IPS DF 6.9 (cell line): ENCODE data around the gene OR11G2.
"Not testable (repeated sequence)": the region's sequence is repeated elsewhere in the genome, so short reads cannot be mapped to it uniquely, and the experiment has no call there.

Experiments used
- DNase-seq: peaks from one replicate; pipeline ENCODE4 v3.0.0-alpha.2; 2013; ENCODE audit warnings: low read depth, low spot score
- H3K27ac ChIP-seq: one replicate; pipeline ENCODE4 v1.5.1; 2013; ENCODE audit warnings: low read length, control low read depth
- H3K27me3 ChIP-seq: 2 replicates; pipeline ENCODE4 v1.6.1; 2013; ENCODE audit warnings: mild to moderate bottlenecking, low read length; ENCODE audit not compliant: control insufficient read depth, insufficient read depth
- H3K36me3 ChIP-seq: 2 replicates; pipeline ENCODE4 v1.6.1; 2013; ENCODE audit warnings: low read length; ENCODE audit not compliant: control insufficient read depth, insufficient read depth
- H3K4me1 ChIP-seq: 2 replicates; pipeline ENCODE4 v1.6.1; 2013; ENCODE audit warnings: low read length; ENCODE audit not compliant: control insufficient read depth, insufficient read depth
- H3K4me3 ChIP-seq: 2 replicates; pipeline ENCODE4 v1.5.1; 2013; ENCODE audit warnings: mild to moderate bottlenecking, low read length
- H3K9me3 ChIP-seq: 2 replicates; pipeline ENCODE4 v1.6.1; 2013; ENCODE audit warnings: low read length, inconsistent platforms; ENCODE audit not compliant: control insufficient read depth, insufficient read depth
- WGBS: extraction: QIAGEN DNeasy Blood & Tissue Kit; methylation state at CpG from one replicate; pipeline ENCODE4 v1.1.7; 2013; ENCODE audit warnings: mixed read lengths, missing lambda C conversion rate; ENCODE audit not compliant: insufficient read length, insufficient coverage; 5-methylcytosine and 5-hydroxymethylcytosine counted together

OR11G2 gene, protein sequence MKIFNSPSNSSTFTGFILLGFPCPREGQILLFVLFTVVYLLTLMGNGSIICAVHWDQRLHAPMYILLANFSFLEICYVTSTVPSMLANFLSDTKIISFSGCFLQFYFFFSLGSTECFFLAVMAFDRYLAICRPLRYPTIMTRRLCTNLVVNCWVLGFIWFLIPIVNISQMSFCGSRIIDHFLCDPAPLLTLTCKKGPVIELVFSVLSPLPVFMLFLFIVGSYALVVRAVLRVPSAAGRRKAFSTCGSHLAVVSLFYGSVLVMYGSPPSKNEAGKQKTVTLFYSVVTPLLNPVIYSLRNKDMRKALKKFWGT

DNA sequence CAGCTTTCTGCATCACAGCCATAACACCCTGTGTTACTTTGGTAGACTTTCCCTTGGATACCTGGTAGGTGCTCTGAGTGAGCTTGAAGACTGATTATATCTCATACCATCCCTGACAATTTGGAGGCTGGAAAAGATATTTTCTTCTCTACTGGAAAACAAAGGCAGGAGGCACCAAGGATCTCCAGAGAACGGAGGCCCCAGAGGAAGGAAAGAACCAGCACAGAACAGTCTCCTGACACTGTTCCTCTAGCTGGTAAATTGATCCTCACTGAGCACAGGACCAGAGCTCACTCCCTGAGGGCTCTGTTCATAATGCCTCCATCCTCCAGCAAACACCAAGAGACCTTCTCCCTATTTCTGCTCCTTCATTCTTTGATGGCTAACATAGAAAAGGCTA, at the start of gene OR11G2:
OR11G2 (plus strand) TSS at position 301 of the 400 bp plus-strand sequence. CDS start 6,542 bp downstream, outside the sequence.
- no peak for DNase-seq
- H3K36me3 ChIP-seq: no peaks in the 10 kb centered on the region
- no peak within 1 kb of the TSS for H3K4me3 ChIP-seq
- no peak within 1 kb of the TSS for H3K27ac ChIP-seq
- WGBS: no CpG with 5 or more reads among the region's 1 CpG
- H3K9me3 ChIP-seq: peaks cover 7% of the 10 kb centered on the region
- no peaks in the 10 kb centered on the region for H3K27me3 ChIP-seq
- H3K4me1 ChIP-seq: no peaks in the 10 kb centered on the region

DNA sequence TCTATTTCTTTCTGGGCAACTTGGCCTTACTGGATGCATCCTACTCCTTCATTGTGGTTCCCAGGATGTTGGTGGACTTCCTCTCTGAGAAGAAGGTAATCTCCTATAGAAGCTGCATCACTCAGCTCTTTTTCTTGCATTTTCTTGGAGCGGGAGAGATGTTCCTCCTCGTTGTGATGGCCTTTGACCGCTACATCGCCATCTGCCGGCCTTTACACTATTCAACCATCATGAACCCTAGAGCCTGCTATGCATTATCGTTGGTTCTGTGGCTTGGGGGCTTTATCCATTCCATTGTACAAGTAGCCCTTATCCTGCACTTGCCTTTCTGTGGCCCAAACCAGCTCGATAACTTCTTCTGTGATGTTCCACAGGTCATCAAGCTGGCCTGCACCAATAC, 46.8 kb upstream of the OR11G2 start:
- no peak for DNase-seq
- peaks cover 6% of the 10 kb centered on the region; the same call in 1 of the 2 replicates for H3K9me3 ChIP-seq
- no CpG with 5 or more reads among the region's 7 CpGs for WGBS

DNA sequence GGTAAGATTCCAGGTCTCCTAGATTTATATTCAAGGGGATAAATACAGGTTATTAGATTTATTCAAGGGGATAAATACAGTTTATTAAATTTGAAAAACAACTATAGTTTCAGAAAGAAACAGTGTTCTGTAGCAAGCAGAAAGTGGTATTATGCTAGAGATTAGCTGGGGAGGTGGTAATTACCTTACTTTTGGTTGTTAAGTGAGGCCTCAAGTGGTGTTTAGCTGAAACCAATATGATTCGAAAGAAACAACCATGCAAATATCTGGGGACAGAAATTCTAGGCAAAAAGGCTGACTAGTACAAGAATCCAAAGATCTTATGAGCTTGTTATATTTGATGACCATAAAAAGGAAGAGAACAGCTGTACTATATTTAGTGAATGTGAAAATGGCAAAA, 45.9 kb upstream of the OR11G2 start:
- H3K36me3 ChIP-seq: no peaks in the 10 kb centered on the region
- no peak overlapping the region for H3K27ac ChIP-seq
- no peak for DNase-seq
- no peaks in the 10 kb centered on the region for H3K27me3 ChIP-seq
- peaks cover 8% of the 10 kb centered on the region; the same call in 1 of the 2 replicates for H3K9me3 ChIP-seq
- no CpG with 5 or more reads among the region's 1 CpG for WGBS
- no peaks in the 10 kb centered on the region for H3K4me1 ChIP-seq
- no peak overlapping the region for H3K4me3 ChIP-seq

More for the DNA sequence above, 46.8 kb upstream of the OR11G2 start:
- H3K4me3 ChIP-seq: no peak overlapping the region
- H3K36me3 ChIP-seq: no peaks in the 10 kb centered on the region
- no peaks in the 10 kb centered on the region for H3K4me1 ChIP-seq
- H3K27ac ChIP-seq: no peak overlapping the region
- H3K27me3 ChIP-seq: no peaks in the 10 kb centered on the region

DNA sequence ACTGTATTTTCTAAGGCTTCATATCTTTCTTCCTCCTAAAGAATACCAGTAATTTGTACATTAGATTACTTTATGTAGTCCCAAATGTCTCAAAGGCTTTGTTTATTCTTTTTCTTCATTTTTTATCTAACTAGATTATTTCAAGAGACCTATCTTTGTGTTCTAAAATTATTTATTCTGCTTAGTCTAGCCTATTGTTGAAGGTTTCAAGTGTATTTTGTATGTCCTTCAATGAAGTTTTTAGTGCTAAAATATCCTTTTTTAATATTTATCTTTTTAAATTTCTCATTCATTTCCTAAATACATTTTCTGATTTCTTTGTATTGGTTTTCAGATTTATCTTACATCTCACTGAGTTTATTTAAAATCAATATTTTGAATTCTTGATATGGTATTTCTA, 26.2 kb upstream of the OR11G2 start:
- H3K9me3 ChIP-seq: peaks cover 7% of the 10 kb centered on the region
- no peaks in the 10 kb centered on the region for H3K36me3 ChIP-seq

DNA sequence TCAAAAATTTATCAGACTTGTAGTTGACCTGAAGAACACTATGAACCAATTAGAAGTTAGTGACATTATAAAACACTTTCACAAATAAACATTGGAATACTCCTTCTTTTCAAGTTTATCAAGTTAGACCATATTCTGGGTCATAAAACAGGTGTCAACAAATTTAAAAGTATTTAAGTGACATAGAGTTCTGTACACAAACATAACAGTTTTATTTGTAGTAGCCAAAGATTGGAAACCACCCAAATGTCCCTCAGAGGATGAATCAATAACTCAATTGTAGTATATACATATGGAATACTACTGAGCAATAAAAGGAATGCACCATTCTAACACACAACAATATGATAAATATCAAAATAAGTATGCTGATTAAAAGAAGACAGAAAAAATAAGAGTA, 23.6 kb upstream of the OR11G2 start:
- Histone ChIP-seq H3K36me3 (no peaks in the 10 kb centered on the region), H3K9me3 (peaks cover 7% of the 10 kb centered on the region), H3K4me1 (no peaks in the 10 kb centered on the region), H3K27ac (no peak overlapping the region), H3K4me3 (no peak overlapping the region), H3K27me3 (no peaks in the 10 kb centered on the region)
- no peak for DNase-seq

More for the DNA sequence above, 26.2 kb upstream of the OR11G2 start:
- H3K4me3 ChIP-seq: no peak overlapping the region
- no peak overlapping the region for H3K27ac ChIP-seq
- no peaks in the 10 kb centered on the region for H3K4me1 ChIP-seq
- no peak for DNase-seq
- no peaks in the 10 kb centered on the region for H3K27me3 ChIP-seq

DNA sequence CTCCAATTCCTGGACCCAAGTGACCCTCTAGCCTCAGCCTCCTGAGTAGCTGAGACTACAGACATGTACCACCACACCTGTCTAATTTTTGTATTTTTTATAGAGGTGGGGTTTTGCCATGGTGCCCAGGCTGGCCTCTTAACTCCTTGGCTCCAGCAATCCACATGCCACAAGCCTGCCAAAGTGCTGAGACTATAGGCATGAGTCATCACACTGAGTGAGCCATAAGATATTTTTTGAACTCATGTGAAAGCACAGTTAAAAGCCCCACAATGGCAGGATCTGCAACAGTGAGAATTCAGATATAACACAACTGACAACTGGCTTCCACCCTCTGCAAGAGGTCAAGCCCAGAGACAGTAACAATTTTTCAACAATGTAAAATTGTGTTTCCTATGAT, 20.8 kb upstream of the OR11G2 start:
- H3K27ac ChIP-seq, H3K4me3 ChIP-seq, H3K4me1 ChIP-seq, DNase-seq, H3K9me3 ChIP-seq, H3K27me3 ChIP-seq, H3K36me3 ChIP-seq: not testable (repeated sequence)

DNA sequence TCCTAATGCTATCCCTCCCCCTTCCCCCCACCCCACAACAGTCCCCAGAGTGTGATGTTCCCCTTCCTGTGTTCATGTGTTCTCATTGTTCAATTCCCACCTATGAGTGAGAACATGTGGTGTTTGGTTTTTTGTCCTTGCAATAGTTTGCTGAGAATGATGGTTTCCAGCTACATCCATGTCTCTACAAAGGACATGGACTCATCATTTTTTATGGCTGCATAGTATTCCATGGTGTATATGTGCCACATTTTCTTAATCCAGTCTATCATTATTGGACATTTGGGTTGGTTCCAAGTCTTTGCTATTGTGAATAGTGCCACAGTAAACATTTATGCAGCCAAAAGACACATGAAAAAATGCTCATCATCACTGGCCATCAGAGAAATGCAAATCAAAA, 16.5 kb upstream of the OR11G2 start:
- DNase-seq, H3K4me1 ChIP-seq, H3K27ac ChIP-seq, H3K9me3 ChIP-seq, H3K27me3 ChIP-seq, H3K36me3 ChIP-seq, H3K4me3 ChIP-seq: not testable (repeated sequence)

DNA sequence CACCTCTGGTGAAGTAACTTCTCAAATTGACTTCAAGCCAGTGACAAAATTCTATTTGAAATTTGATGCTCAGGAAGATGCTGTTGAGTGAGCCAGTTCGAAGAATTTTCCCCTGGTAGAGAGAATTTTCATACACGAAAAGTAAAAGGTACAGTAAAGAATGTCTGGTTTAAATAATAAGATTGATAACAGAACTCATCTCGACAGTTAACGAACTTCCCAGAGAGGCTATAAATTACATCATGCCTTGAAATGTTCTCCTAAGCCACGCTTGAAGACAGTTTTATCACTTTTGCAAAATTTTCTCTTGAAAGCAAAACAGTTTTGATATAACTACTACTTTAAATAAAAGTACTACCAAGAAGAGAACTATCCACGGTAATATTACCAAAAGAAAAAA, 14.4 kb upstream of the OR11G2 start:
- Histone ChIP-seq H3K4me1 (no peaks in the 10 kb centered on the region), H3K4me3 (no peak overlapping the region), H3K27me3 (no peaks in the 10 kb centered on the region), H3K27ac (no peak overlapping the region), H3K9me3 (0 out of 2 replicates have a peak, but pooled peaks cover 1% of the 10 kb centered on the region), H3K36me3 (no peaks in the 10 kb centered on the region)
- no peak for DNase-seq
- no CpG with 5 or more reads among the region's 6 CpGs for WGBS

DNA sequence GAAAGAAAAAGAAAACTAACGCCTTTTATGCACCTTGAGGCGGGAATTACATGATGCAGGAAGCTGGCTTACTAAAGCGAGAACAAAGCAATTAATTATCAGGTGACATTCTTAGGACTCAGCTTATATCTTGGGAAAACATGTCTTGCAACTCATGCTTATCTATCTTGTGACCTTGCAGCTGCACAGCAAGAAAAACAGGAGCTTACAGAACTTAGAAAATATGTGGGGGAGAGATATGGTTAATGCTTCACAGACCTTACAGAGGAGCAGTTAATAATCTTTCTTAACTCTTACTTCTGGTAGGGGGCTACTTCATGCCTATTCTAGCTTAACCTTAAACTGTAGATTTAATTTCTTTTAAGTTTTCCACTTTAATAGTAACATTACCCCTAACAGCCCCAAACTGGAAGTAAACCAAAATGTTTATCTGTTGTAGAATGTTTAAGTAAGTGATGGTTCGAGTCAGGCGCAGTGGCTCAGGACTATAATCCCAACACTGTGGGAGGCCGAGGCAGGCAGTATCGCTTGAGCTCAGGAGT, 13.2 kb upstream of the OR11G2 start:
- peaks cover 1% of the 10 kb centered on the region; the same call in 1 of the 2 replicates for H3K9me3 ChIP-seq
- WGBS: no CpG with 5 or more reads among the region's 7 CpGs
- H3K4me3 ChIP-seq: no peak overlapping the region
- H3K36me3 ChIP-seq: no peaks in the 10 kb centered on the region
- DNase-seq: no peak
- H3K4me1 ChIP-seq: no peaks in the 10 kb centered on the region
- no peak overlapping the region for H3K27ac ChIP-seq
- no peaks in the 10 kb centered on the region for H3K27me3 ChIP-seq

DNA sequence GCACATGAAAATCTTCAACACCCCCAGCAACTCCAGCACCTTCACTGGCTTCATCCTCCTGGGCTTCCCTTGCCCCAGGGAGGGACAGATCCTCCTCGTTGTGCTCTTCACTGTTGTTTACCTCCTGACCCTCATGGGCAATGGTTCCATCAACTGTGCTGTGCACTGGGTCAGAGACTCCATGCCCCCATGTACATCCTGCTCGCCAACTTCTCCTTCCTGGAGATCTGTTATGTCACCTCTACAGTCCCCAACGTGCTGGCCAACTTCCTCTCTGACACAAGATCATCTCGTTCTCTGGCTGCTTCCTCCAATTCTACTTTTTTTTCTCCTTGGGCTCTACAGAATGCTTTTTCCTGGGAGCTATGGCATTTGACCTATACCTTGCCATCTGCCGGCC, 11.5 kb upstream of the OR11G2 start:
- H3K36me3 ChIP-seq: no peaks in the 10 kb centered on the region
- DNase-seq: no peak
- H3K27me3 ChIP-seq: no peaks in the 10 kb centered on the region
- peaks cover 1% of the 10 kb centered on the region; the same call in 1 of the 2 replicates for H3K9me3 ChIP-seq
- H3K4me1 ChIP-seq: no peaks in the 10 kb centered on the region
- no peak overlapping the region for H3K27ac ChIP-seq
- no CpG with 5 or more reads among the region's 5 CpGs for WGBS
- no peak overlapping the region for H3K4me3 ChIP-seq

DNA sequence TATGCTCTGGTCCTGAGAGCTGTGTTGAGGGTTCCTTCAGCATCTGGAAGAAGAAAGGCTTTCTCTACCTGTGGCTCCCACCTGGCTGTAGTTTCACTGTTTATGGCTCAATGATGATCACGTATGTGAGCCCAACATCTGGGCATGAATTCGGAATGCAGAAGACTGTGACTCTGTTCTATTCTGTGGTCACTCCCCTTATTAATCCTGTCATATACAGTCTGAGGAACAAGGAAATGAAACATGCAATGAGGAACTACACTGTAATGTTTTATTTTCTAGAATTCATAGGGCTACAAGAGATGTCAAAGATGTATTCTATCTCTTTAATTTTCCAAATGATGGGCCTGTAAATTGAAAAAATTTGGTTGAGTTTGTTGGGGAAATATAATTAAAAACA, 10.8 kb upstream of the OR11G2 start:
- no peaks in the 10 kb centered on the region for H3K4me1 ChIP-seq
- peaks cover 1% of the 10 kb centered on the region; the same call in 1 of the 2 replicates for H3K9me3 ChIP-seq
- H3K4me3 ChIP-seq: no peak overlapping the region
- no peak overlapping the region for H3K27ac ChIP-seq
- H3K27me3 ChIP-seq: no peaks in the 10 kb centered on the region
- no peaks in the 10 kb centered on the region for H3K36me3 ChIP-seq
- no CpG with 5 or more reads among the region's 2 CpGs for WGBS
- no peak for DNase-seq
